Measurements from ENCODE around the gene ADPRH.

ADPRH gene

DNA sequence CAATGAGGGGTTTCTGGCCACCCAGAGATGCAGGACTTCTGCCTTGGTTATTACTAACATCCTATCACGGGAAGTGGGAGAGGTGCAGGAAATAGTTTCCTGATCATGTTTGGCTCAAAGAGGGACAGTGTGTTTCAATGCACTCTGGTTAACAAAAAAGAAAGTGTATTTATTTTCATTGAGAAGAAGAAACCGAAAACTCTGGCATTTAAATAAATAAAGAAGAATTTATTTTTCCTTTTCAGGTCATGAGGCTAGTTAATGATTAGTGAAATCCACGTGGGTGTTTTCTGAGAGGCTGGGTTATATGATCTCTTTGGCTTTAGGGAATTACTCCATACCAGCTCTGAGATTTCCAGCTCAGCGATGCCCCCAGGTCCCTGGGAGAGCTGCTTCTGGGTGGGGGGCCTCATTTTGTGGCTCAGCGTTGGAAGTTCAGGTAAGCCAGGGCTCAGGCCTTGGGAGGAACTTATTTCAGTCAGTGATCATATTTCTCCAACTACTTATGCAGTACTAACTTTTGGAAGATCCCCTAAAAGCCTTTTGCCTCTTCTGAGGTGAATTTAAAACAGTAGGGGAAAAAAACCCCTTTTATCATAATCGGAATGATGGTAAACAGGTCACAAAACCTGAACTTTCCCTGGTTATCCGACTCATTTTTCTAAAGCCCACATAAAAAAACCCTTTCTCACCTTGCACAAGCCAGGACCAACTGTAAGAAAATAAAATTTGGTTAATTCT, 18.4 kb downstream of the ADPRH start, which contains the start of gene PLA1A:
TSS of gene PLA1A (plus strand) at position 338 of the 741 bp plus-strand sequence. CDS start at position 367, 29 bp downstream.
- TF ChIP-seq, protein P1, sequence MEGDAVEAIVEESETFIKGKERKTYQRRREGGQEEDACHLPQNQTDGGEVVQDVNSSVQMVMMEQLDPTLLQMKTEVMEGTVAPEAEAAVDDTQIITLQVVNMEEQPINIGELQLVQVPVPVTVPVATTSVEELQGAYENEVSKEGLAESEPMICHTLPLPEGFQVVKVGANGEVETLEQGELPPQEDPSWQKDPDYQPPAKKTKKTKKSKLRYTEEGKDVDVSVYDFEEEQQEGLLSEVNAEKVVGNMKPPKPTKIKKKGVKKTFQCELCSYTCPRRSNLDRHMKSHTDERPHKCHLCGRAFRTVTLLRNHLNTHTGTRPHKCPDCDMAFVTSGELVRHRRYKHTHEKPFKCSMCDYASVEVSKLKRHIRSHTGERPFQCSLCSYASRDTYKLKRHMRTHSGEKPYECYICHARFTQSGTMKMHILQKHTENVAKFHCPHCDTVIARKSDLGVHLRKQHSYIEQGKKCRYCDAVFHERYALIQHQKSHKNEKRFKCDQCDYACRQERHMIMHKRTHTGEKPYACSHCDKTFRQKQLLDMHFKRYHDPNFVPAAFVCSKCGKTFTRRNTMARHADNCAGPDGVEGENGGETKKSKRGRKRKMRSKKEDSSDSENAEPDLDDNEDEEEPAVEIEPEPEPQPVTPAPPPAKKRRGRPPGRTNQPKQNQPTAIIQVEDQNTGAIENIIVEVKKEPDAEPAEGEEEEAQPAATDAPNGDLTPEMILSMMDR (IDR thresholded peaks at IDR 0.05), result no peak
- TF ChIP-seq ZFX (IDR thresholded peaks at IDR 0.05; ENCODE audit: borderline replicate concordance), result no peak
- H3K27ac ChIP-seq, result 0 out of 2 replicates have a peak within 1 kb of the TSS, but pooled peaks have one; percentile 7

DNA sequence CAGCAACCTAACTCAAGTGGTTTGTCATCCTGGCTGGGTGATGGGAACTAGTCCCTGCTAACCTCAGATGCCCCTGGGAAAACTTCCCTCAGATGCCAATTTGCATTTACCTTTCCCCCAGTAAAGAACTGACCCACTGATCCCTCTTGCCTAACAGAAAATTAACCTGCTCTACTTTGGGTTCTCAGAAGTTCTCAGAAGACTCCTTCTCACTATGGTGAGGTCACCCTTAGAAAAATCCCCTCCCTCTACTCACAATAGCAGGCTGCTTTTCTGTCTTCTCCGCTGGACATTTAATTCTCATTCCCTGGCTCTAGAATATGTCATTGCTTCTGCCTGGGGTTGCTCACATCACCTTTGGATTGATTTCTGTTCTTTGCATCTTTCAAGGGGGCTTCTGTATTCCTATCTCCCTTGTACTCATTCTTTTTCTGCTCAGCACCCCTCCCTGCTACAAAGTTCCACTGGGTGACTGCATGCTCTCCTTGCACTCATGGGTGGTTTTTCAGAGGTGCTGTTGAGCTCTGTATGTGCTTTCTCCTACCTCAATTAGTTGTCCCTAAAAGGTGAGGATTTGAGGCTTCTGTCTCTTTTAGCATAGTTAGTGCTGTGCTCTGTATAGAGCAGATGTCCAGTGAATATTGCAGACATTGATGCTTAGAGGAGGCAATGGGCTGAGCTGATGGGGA, 19.3 kb downstream of the ADPRH start:
- no peak overlapping the region for H3K27ac ChIP-seq
- TF ChIP-seq ZFX (IDR thresholded peaks at IDR 0.05; ENCODE audit: borderline replicate concordance), result no peak
- TF ChIP-seq, protein P1 (IDR thresholded peaks at IDR 0.05), result no peak

DNA sequence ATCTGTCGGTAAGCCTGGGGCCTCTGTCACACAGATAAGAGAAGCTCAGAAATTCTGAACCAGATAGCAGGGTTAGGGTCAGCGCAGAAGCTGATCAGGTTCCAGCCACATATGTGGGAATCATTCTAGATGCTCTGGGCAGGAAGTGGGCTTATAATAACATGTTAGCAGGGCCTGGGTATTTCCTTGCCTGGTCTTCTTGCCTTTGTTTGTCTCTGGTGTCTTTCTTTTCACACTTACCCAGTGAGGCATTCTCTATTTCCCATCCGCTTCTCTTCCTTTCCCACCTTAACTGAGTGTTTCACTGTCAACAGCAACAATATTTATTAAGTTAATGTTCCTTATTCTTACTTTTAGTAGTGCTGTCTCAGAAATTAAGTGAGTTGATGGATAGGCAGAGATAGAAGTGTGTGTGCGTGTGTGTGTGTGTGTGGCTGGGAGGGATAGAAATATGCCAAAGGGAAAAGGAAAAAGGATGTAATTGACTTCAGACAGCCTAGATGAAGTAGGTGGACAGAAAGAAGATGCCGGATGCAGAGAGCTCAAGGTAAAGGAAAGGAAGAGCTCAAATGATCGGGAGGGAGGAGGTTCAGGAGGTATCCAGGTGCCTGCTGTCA, 20.4 kb downstream of the ADPRH start:
- TF ChIP-seq ZFX (IDR thresholded peaks at IDR 0.05; ENCODE audit: borderline replicate concordance), result no peak
- TF ChIP-seq, protein P1 (IDR thresholded peaks at IDR 0.05), result no peak
- no peak overlapping the region for H3K27ac ChIP-seq

DNA sequence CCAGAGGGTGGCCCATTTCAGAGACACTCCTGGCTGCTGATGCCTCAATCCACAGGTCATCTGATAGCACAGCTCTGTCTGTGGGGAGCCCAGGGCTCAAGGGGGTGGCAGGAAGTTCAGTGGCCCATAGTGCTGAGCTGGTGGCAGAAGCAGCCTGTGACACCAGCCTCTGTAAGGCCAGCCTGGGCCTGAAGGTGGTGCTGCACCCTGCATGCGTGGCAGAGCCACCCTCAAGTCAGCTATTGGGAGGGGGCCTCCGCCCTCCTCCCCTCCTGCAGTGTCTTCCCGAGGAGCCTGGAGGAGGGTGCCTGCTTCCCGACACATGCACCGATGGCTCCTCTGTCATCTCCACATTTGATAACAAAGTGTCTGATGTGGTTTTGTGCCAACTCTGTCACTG, 21.4 kb downstream of the ADPRH start:
- TF ChIP-seq ZFX (IDR thresholded peaks at IDR 0.05; ENCODE audit: borderline replicate concordance), result no peak
- TF ChIP-seq, protein P1 (IDR thresholded peaks at IDR 0.05), result peak; percentile 29
- H3K27ac ChIP-seq, result no peak overlapping the region

DNA sequence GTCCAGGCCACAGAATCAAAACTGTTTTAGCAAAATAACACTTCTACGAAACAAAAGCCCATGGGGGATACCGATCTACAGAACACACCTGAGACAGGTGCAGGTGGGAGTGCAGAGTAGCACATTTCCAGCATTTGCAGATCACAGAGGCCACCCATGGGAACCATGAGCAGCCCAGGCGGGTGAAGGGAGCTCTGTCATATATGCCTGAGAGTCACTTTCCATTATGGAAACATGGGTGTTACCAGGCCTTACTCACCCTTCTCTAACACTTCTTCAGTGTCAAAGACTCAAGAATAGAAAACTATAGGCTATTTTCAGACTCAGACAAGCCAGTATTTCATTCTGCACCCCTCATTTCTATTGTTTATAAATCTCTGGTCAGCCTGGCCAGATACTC, 21.9 kb downstream of the ADPRH start:
- no peak overlapping the region for H3K27ac ChIP-seq
- TF ChIP-seq ZFX (IDR thresholded peaks at IDR 0.05; ENCODE audit: borderline replicate concordance), result no peak
- TF ChIP-seq, protein P1 (IDR thresholded peaks at IDR 0.05), result no peak

DNA sequence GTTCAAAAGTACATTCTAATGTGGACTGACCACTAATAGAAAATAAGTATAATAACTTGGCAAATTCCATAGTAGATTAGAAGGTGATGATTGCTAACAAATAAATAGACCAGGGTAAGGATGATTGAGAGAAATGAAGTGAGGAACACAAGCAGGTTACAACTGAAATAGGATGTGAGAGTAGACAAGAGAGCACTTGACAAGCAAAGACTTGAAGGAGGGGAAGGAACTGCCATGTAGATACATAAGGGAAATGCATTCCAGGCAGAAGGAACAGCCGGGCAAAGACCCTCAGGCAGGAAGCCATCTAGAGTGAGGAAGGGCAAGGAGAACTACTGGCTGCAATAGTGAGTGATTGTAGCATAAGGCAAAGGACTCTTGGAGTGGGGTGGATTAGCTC, 23.4 kb downstream of the ADPRH start:
- H3K27ac ChIP-seq, result no peak overlapping the region
- no peak for TF ChIP-seq ZFX (IDR thresholded peaks at IDR 0.05; ENCODE audit: borderline replicate concordance)
- TF ChIP-seq, protein P1 (IDR thresholded peaks at IDR 0.05), result no peak
